ENCODE measurements around the gene PER2.

DNA sequence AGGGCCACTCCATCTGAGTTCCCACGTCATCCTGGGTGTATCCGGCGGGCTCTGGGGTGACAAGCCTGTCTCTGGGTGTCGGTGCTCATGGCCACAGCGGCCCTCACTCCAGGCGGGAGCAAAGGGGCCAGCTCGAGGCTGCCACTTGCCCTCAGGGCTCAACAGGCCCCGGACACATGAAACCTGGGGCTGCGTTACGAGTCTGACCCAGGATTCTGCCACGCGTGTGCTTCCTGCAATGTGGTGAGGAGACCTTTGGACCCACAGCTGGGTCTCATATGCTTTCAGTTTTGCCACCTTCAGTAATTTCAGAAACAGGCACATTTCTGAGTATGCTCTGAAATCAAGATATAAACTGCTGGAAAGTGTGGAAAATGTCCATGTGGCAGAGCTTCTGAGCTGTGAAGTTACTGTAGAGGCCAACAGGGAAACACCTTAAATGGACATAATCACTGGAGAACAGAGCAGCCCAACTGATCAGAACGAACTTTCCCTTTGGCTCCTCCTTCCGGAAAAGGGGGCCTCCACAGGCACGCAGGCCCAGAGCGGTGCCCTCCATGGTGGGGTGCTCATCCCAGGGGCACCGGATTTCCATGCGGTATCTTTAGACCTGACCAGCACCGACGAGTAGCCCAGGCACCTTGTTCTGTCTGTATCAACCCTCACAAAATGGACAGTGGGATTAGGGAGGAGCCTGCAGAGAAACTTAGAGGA lies 14.1 kb downstream of the PER2 start:
- no peak for TF ChIP-seq CTCF (IDR thresholded peaks at IDR 0.05 in 4 of 5, conservative IDR thresholded peaks at IDR 0.05 in 1 of 5)
- TF ChIP-seq POLR2A (IDR thresholded peaks at IDR 0.05): no peak

Measured in gastrocnemius medialis (tissue), 4 donors.